ENCODE results near the gene PML.
"Not testable (repeated sequence)": the region's sequence is repeated elsewhere in the genome, so short reads cannot be mapped to it uniquely, and the experiment has no call there.

DNA sequence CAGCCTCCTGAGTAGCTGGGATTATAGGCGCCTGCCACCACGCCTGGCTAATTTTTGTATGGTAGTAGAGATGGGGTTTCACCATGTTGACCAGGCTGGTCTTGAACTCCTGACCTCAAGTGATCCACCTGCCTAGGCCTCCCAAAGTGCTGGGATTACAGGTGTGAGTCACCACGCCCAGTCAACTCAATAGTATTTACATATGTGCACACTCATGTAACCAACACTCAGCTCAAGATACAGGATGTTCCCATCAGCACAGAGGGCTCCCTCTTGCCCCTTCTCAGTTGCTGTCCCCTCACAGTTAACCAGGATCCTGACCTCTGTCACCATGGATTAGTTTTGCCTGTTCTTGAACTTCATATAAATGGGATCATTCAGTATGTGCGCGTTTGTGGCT lies 61.8 kb downstream of the PML start:
- not testable (repeated sequence) for TF ChIP-seq CTCF, EP300, POLR2AphosphoS5 (IDR thresholded peaks at IDR 0.05)

Measured in stomach (tissue), 4 donors.